ENCODE results near the gene MAP1S. TPM values are rescaled to one million over a fixed set of nuclear protein-coding genes. Genes with fewer than 3 reads are reported as not detected.

MAP1S gene
- total RNA-seq, 1 donor = 15.1 TPM

- no peak overlapping the region for H3K4me3 ChIP-seq (ENCODE audit: low read depth, low read length)
- DNase-seq (ENCODE audit: low read depth) = no peak
- TF ChIP-seq CTCF (IDR thresholded peaks at IDR 0.05; ENCODE audit: insufficient read depth, low read depth, low read length) = no peak
These were observed 39.2 kb downstream of the MAP1S start for GRCh38 chr19:17758515-17758914.

- H3K4me3 ChIP-seq (ENCODE audit: low read depth, low read length) = no peak overlapping the region
- TF ChIP-seq CTCF (IDR thresholded peaks at IDR 0.05; ENCODE audit: insufficient read depth, low read depth, low read length) = no peak
- DNase-seq (ENCODE audit: low read depth) = no peak
These were observed 41.9 kb downstream of the MAP1S start for GRCh38 chr19:17761148-17761547.

GRCh38 chr19:17762505-17763229, 43.4 kb downstream of the MAP1S start:
- no peak overlapping the region for H3K4me3 ChIP-seq (ENCODE audit: low read depth, low read length)
- TF ChIP-seq CTCF (IDR thresholded peaks at IDR 0.05; ENCODE audit: insufficient read depth, low read depth, low read length) = no peak
- DNase-seq (ENCODE audit: low read depth) = peak; percentile 56

GRCh38 chr19:17764348-17764747, 45.1 kb downstream of the MAP1S start:
- DNase-seq (ENCODE audit: low read depth) = no peak
- no peak overlapping the region for H3K4me3 ChIP-seq (ENCODE audit: low read depth, low read length)
- no peak for TF ChIP-seq CTCF (IDR thresholded peaks at IDR 0.05; ENCODE audit: insufficient read depth, low read depth, low read length)

- H3K4me3 ChIP-seq (ENCODE audit: low read depth, low read length) = no peak overlapping the region
- no peak for TF ChIP-seq CTCF (IDR thresholded peaks at IDR 0.05; ENCODE audit: insufficient read depth, low read depth, low read length)
- DNase-seq (ENCODE audit: low read depth) = peak; percentile 39
These were observed 45.9 kb downstream of the MAP1S start for GRCh38 chr19:17765069-17765618.

- peak; percentile 80 for DNase-seq (ENCODE audit: low read depth)
- TF ChIP-seq CTCF (IDR thresholded peaks at IDR 0.05; ENCODE audit: insufficient read depth, low read depth, low read length) = peak; percentile 97
- H3K4me3 ChIP-seq (ENCODE audit: low read depth, low read length) = peak overlapping the region; percentile 39
These were observed 47.4 kb downstream of the MAP1S start for GRCh38 chr19:17766543-17767131.
